ENCODE data around the gene PMVK.

Gene PMVK

DNA sequence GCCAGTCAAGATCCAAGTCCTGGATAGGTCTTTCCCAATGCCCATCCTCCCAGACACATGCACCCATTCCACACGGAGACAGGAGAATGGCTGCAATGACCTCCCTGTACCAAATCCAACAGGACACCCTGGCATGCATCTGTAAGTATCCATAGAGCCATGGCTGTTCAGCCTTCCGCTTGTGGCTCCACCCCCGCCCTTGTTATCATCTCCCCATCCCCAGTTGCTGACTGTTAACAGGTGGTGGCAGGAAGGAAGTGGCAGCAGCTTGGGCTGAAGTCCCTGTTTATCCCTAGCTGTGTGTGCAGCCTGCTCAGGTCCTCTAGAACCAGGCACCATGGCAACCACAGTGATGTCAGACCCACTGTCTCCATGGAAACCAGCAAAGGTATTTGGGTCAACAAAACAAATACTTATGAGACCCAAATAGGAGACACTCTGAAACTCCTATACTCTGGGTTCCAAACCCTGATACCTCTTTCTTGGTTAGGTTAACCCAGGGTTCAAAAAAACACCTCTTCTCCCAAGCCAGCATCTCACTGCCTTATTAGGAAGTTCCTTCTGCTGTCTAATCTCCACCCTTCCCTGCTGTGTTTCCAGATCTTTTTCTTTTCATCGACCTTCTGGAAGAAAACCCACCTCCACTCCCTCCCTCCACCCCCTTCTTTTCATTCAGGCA, 18.7 kb upstream of the PMVK start:
- peak; percentile 27 for DNase-seq (ENCODE audit: low read depth)
- TF ChIP-seq, protein P1, sequence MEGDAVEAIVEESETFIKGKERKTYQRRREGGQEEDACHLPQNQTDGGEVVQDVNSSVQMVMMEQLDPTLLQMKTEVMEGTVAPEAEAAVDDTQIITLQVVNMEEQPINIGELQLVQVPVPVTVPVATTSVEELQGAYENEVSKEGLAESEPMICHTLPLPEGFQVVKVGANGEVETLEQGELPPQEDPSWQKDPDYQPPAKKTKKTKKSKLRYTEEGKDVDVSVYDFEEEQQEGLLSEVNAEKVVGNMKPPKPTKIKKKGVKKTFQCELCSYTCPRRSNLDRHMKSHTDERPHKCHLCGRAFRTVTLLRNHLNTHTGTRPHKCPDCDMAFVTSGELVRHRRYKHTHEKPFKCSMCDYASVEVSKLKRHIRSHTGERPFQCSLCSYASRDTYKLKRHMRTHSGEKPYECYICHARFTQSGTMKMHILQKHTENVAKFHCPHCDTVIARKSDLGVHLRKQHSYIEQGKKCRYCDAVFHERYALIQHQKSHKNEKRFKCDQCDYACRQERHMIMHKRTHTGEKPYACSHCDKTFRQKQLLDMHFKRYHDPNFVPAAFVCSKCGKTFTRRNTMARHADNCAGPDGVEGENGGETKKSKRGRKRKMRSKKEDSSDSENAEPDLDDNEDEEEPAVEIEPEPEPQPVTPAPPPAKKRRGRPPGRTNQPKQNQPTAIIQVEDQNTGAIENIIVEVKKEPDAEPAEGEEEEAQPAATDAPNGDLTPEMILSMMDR (IDR thresholded peaks at IDR 0.05; ENCODE audit: low read depth, low read length): no peak
- TF ChIP-seq POLR2A (IDR thresholded peaks at IDR 0.05; ENCODE audit: extremely low read depth, insufficient read length) (no peak), MYC (IDR thresholded peaks at IDR 0.05; ENCODE audit: low read depth, low read length) (no peak)
- TF ChIP-seq, protein P2, sequence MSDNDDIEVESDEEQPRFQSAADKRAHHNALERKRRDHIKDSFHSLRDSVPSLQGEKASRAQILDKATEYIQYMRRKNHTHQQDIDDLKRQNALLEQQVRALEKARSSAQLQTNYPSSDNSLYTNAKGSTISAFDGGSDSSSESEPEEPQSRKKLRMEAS (IDR thresholded peaks at IDR 0.05; ENCODE audit: low read depth, low read length): no peak
- H3K4me3 ChIP-seq (ENCODE audit: low read depth, low read length): peak overlapping the region; percentile 79

DNA sequence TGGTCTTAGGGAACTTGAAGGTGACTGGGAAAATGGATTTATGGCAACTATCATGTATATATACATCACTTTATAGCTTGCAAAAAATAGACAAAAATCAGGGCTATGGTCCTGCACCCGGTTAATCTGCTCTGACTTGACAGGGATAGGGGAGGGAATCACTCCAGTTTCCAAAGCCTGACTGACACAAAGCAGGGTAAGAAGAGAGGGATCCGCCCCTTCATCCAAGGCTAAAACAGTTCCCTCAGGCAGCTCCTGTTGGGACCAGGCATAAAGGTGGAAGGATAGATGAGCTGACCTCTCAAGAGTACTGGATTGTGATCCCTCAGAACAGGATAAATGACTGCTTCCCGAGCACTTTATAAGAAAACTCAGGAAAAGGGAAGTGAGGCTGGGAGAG, 18.0 kb upstream of the PMVK start:
- DNase-seq (ENCODE audit: low read depth): no peak
- TF ChIP-seq, protein P1 (IDR thresholded peaks at IDR 0.05; ENCODE audit: low read depth, low read length): no peak
- TF ChIP-seq, protein P2 (IDR thresholded peaks at IDR 0.05; ENCODE audit: low read depth, low read length): no peak
- no peak for TF ChIP-seq MYC (IDR thresholded peaks at IDR 0.05; ENCODE audit: low read depth, low read length)
- TF ChIP-seq POLR2A (IDR thresholded peaks at IDR 0.05; ENCODE audit: extremely low read depth, insufficient read length): no peak
- no peak overlapping the region for H3K4me3 ChIP-seq (ENCODE audit: low read depth, low read length)

DNA sequence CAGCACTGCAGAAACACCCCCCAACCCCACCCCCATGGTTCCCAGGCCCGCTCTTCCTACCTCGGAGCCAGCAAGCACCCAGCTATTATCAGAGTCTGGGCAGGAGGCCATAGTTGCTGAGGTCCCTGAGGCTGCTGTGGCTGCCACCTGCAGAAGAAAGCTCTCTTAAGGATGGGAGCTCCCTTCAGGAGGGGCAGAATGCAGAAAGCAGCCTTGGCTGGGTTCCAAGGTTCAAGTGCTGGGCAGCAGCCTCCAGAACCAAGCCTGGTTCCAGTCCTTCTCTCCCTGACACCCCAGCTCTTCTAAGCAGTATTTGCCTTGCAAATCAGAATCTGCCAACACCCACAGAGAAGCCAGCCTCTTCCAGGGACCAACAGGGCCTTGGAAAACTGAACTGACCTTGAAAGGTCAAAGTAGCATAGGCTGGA, 17.1 kb upstream of the PMVK start:
- no peak overlapping the region for H3K4me3 ChIP-seq (ENCODE audit: low read depth, low read length)
- TF ChIP-seq MYC (IDR thresholded peaks at IDR 0.05; ENCODE audit: low read depth, low read length) (no peak), POLR2A (IDR thresholded peaks at IDR 0.05; ENCODE audit: extremely low read depth, insufficient read length) (no peak)
- TF ChIP-seq, protein P1 (IDR thresholded peaks at IDR 0.05; ENCODE audit: low read depth, low read length): no peak
- TF ChIP-seq, protein P2 (IDR thresholded peaks at IDR 0.05; ENCODE audit: low read depth, low read length): no peak
- no peak for DNase-seq (ENCODE audit: low read depth)

DNA sequence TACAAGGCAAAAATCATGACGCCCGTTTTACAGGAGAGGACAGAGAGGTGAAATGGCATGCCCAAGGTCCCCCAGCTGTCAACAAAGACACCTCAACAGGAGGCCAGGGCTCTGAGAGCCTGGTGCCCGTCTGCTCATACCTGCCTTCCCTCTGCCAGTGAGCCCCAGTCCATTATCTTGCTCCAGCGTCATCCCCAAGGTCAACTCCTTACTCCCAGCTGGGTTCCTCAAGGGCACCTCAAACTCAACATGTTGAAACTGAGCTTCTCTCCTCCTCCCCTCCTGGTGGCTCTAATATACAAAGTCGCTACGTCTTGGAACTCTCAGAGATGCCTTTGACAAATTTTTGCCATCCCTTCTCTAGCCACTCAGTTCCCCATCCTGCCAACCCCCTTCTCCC, 16.1 kb upstream of the PMVK start:
- no peak overlapping the region for H3K4me3 ChIP-seq (ENCODE audit: low read depth, low read length)
- DNase-seq (ENCODE audit: low read depth): no peak
- TF ChIP-seq, protein P2 (IDR thresholded peaks at IDR 0.05; ENCODE audit: low read depth, low read length): no peak
- TF ChIP-seq POLR2A (IDR thresholded peaks at IDR 0.05; ENCODE audit: extremely low read depth, insufficient read length): no peak
- TF ChIP-seq MYC (IDR thresholded peaks at IDR 0.05; ENCODE audit: low read depth, low read length): no peak
- TF ChIP-seq, protein P1 (IDR thresholded peaks at IDR 0.05; ENCODE audit: low read depth, low read length): no peak

DNA sequence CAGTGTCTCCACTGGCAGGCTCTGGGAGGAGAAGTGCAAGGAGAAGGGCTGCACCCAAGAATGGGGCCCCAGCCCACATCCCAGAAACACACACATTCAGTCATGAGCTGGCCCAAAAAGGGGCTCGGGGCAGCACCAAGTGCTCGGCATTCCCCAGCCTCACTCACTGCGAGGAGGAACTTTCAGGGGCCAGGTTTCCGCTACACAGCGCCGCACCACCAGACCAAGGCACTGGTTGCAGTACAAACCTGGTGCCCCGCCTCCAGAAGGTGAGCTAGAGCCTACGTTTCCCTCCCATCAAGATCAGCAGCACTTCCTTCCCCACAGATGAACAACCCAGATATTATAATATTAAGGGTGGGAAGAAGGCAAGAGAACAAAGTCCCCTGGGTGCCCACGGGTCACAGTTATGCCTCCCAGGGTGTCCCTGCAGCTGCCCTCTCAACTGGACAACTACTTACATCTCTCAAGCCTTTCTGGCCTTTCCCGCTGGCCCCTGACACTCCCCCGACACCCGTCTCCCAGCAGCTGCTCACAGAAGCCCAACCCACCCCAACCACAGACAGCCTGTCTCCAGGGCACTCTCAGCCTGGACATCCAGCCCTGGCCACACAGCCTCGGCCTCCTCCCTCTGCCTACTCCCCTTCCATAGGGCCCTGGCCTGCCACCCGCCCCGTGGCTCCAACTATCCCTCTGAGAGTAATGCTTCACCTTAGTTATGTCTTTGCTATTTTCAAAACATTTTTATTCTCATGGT, 15.6 kb upstream of the PMVK start:
- H3K4me3 ChIP-seq (ENCODE audit: low read depth, low read length): no peak overlapping the region
- TF ChIP-seq MYC (IDR thresholded peaks at IDR 0.05; ENCODE audit: low read depth, low read length) (no peak), POLR2A (IDR thresholded peaks at IDR 0.05; ENCODE audit: extremely low read depth, insufficient read length) (no peak)
- TF ChIP-seq, protein P1 (IDR thresholded peaks at IDR 0.05; ENCODE audit: low read depth, low read length): no peak
- TF ChIP-seq, protein P2 (IDR thresholded peaks at IDR 0.05; ENCODE audit: low read depth, low read length): no peak
- DNase-seq (ENCODE audit: low read depth): no peak
